NOMO-1 (cell line): ENCODE measurements around the gene SORL1.

Experiments used
- DNase-seq, 2 experiments: peaks; one replicate each; lab custom pipeline; 2025; ENCODE audit not compliant: unreplicated experiment in 2 of 2; lab: John Stamatoyannopoulos, UW

SORL1 gene

DNA sequence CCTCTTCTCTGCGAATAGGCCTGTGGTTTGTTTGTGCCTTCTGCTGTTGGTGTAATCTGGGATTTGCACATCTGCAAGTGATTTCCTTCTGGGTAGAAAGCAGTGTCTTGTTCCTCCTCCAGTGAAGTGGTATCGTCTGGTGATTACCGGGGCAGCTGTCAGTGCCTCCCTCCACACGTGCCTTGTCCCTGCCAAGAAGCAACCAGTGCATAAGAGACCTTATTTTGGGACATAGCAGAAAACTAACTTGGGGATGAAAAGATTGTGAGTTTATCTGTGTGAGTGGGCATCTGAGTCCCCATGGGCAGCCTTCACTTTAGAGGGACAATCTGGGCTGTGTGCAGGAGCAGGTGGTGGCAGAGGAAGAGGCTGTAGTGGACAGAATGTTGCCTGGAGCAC is 72.1 kb downstream of the SORL1 start:
- DNase-seq: no peak

DNA sequence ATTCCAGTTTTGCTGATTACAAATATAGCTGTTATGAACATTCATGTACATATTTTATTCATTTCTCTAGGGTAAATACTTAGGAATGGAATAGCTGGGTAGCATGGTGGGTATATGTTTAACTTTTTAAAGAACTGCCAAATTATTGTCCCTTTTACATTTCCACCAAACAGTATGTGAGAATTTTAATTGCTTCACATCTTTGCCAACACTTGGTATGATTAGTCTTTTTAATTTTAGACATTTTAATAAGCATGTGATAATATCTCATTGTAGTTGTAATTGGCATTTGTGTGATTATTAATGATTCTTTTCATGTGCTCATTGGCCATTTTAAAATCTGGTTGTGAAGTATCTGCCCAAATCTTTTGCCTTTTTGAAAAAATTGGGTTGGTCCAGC is 73.3 kb downstream of the SORL1 start:
- DNase-seq: no peak

DNA sequence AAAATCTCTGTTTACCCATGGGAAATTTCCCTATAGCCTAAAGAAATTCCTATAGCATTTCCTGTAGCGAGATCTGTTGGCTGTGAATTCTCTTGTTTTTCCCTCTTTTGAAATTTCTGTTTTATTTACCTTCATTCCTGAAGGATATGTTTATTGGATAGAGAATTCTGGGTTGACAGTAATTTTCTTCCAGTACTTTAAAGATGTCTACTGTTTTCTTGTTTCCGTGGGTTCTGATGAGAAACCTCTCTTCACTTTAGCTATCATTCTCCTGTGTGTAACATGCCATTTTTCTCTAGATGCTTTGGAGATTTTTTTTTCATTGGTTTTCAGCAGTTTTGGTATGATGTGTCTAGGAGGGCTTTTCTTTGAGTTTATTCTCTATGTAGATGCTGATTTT is 78.1 kb downstream of the SORL1 start:
- no peak for DNase-seq

DNA sequence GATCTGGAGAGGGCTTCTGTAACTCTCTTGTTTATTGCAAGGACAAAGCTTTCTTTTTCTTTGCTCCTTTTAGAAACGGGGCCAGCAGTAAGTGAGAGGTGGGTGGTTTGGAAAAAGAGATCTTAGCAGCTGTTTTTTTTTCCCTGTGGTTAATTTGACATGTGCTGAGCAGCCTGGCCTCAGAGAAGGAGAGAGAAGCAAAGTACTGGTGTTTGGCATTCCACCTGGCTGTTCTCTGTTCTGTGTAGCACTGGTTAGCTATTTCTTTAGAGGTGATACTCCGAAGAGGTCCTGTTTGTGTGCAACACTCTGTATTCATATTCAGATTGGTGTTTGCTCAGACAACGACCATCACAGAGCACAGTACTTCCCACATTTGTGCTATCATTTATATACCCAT is 81.5 kb downstream of the SORL1 start:
- no peak for DNase-seq

DNA sequence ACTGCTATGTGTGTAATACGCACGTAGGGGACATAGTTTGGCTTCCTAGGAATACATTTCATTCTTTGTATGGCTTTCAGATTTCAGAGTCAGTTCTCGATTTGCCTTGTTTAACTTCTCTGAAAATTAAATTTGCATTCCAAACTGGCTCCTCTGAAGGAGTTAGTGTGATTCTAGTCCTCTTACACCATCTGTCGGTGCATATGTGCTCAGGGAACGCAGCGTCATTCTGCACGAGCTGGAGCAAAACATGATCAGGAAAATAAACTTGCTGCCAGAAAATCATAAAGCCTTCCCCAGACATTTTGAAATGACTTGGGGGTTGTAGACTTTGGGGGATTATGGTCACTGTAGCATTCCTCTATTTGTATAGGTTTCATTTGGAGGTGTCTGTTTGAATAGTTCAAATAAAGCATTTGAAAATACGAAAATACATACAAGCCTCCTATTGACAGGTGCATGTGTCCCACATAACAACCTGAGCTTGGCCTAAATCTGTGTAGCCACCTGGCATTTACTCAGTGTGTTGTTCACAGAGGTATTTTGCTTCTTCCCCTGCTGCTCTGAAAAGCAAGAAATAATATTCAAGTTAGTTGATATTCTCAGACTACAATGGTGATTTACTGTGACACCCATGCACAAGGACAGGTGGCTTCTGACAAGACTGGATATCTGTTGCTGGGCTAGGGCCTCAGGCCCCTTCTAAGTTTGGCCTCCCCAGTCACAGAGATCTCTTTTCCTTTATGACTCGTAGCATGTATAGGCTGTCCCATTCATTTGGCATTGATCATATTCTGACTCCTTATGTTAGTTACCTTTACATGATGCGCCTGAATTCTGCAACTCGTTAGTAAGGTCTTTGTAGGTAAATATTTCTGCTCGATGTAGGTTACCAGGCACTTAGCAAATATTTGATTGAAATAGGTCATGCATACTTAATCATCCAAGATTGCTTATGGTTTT is 82.3 kb downstream of the SORL1 start:
- no peak for DNase-seq

DNA sequence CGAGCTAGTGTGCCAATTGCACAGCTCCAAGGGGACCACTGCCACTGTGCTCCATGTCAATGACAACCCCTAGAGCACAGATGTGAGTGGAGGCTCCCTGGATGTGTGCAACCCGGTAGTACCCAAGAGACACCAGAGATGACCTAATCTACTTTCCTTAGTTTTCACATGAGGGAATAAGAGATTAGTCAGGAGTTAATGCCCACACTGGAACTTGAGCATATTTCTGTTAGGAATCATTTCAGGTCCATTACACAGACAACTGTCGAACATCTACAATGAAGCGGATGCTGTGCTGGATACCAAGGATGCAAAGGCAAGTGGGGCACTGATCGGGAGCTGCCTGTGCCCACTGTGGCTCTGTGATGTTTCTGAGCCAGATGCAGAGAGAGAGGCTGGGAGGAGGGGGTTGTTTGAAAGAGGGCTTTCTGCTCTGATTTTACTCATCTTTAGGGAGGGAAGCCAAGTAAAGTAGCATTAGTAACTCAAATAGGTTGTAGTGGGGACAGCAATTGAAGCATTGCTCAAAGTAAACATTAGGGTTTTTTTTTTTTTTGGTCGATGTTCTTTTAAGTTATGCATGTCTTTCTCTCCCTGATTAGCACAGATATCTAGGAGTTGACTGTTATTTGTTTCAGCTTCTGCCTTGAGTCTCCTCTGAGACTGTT is 83.1 kb downstream of the SORL1 start:
- DNase-seq: no peak

DNA sequence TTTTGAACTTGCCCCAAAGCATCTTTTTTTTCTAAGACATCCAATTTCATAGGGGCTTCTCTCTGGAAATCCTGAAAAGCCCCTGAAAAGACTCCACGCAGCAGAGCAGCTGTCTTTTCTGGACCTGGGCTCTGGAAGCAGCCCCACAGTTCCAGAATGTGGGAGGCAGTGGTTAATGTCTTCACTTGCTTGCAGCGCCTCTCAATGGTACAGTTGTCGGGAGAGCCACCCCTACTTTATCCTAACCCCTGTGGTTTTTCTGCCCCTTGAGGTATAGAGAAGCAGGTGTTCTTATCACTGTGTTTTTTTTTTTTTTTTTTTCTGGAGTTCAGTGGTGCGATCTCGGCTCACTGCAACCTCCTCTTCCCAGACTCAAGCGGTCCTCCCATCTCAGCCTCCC is 84.0 kb downstream of the SORL1 start:
- DNase-seq: no peak

DNA sequence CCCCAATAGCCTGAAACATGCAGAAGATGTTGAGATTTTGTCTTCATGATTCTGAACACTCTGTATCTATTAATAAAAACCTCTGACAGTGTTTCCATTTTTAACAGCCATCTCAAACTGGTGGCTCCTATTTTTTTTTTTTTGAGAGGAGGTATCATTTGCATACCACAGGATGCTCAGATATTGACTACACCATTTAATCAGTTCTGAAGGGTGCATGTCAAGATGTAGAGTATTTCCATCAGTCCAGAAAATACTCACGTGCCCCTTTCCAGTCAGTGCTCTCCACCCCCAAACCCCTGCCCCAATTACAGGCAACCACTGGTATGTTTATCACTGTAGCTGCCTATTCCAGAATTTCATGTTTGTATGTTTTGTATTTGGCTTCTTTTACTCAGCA is 85.9 kb downstream of the SORL1 start:
- DNase-seq: no peak

DNA sequence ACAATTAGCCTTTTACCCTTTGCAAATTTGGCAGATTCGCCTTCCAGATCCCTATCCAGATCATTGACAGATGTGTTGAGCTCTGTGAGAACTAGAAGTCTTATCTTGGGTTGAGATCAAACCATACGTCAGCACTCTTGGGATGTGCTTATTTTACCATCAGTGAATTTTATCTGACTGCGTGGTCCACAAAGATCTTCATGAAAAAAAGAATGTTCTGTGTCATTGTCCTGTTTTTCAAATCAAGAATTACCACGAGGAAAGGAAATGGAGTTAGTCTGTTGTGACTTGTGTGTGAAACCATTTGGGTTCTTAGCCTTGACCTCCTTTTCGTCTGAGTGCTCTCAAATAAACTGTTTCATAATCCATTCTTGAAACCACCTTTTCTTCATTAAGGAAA is 86.9 kb downstream of the SORL1 start:
- no peak for DNase-seq

DNA sequence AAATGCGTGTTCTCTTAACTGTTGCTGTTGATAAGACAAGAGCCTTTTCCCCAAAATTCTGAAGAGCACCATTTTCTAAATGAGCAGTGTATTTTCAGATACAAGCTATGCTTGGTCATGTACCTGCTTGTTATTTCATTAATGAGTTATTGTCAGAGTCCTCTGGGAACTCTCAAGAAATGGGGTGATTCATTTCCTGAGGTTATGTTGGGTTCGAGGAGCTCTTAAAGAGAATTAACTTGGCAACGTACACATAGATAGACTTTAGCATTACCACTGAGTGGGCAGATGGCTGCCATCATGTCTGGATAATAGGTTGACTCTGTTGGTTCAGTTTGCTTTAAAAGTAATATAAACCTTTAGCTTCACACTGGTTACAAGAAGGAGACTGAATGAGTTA is 88.5 kb downstream of the SORL1 start:
- no peak for DNase-seq

DNA sequence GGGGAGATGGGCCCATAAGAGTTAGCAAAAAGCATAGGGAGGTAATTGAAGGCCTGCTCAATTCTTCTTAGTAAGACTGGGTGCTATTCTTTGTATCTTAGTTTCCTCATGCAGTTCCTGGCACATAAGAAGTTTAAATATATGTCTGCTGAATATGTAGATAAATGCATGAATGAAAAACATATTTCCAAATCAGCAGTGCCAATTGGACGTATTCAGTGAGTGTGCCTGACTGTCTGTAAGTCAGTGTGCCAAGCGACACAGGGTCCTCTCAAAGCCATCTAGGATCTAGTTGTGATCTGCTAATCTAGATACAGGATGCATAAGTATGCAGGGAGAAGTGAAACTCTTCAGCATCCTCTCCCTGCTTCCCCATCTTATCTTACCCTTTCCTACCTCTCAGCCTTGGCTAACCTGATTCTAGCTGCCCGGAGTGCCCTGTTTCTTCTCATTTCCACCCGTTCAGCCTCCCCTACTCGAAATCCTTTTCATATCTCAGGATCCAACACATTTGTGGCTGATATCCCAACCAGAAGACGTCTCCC is 91.8 kb downstream of the SORL1 start:
- DNase-seq: no peak

DNA sequence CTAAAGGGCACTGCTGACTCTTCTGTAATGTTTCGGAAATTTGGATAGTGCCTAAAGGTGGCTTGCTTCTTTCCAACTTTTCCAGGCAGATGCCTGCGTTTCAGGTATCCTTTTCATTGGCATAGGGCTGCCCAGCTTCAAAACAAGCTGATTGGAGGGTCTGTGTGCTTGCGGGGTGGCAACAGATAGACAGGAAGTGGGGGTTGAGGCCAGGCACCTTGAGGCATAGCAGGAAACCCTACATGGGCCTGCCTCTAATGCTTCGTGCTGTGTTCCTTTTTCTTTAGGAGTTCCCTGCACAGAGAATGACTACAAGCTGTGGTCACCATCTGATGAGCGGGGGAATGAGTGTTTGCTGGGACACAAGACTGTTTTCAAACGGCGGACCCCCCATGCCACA is 92.8 kb downstream of the SORL1 start:
- DNase-seq: no peak

DNA sequence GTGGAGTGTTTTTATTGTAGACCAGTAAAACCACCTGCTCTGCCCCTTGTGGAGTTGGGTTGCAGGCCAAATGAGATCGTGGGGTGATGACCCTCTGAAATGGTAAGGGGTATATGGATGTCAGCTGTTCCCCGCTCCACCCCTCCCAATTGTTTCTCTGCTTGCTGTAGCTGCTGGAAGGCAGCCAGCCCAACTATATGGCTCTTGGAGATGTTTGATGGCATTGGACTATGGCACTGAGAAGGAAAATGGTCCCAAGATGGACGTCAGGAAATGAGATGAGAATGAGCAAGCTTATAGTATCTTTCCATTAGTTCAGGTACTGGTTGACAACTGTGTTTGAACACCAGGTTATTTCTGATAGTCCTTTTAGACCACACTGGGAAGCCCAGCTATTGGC is 95.5 kb downstream of the SORL1 start:
- no peak for DNase-seq

DNA sequence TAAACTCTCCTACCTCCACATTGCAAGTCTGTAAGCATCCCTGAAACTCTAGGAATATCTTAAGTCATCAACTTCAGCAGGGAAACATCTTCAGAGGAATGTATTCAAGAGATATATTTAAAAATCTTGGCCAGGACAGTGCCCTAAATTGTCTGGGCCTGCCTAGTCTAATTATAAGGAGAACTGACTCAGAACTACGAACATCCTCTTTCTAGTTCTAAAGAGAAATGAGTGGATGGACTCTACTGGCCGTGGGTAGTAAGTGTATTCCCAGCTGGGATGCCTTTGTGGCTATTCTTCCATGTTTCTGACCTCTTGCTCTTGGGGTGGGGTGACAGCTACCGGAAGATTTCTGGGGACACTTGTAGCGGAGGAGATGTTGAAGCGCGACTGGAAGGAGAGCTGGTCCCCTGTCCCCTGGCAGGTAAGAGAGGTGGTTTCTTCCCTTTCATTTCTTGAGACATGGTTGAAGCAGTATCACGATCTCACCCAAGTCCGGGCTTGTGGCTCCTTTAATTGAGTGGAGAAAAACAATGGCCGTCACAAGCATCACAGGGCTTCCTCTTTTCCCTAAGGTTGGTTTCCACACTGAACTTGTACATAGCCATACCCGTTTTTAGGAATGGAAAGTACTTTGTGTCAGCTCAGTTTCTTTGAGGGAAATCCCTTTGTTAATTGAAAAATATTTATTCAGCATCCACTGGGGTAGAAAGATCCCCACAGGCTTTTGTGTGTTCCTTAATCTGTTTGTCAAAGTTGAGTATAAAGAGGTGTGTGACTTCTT is 98.3 kb downstream of the SORL1 start:
- DNase-seq: peak; percentile 48 to 51

DNA sequence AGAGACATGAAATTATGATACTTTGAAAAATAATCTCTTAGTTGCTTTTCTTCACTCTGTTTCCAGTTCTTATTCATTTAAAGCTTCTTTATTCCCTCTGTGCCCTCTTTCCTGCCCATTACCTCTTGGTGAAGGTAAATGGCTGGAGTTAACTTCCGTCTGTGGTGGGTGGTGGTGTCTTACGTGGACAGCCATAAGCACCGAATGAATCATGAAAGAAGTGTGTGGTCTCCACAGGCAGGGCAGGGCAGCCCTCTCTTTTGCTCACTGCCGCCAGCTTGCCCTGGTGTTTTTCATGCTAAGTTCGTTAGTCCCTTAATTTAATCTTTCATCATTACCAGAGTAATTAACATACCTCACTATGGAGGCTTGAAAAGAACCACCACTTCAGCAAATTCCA is 99.3 kb downstream of the SORL1 start:
- no peak for DNase-seq

DNA sequence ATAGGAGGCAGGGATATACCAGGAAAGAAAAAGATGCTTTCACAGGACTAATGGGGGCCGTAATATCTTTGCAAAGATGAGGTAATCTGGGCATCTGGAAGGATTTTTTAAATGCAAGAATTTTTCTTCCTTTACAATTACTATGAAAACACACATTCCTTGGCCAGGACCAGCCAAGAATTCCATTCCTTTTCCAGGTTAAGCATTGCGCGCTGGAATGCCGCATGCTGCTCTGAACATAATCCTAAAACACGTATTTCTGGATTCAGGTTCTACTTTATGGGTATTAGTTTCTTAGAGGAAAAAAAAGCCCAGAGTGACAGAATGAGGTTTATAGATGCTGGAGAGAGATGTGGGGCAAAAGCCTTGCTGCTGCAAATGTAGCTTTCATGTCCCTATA is 100.0 kb downstream of the SORL1 start:
- DNase-seq: no peak

DNA sequence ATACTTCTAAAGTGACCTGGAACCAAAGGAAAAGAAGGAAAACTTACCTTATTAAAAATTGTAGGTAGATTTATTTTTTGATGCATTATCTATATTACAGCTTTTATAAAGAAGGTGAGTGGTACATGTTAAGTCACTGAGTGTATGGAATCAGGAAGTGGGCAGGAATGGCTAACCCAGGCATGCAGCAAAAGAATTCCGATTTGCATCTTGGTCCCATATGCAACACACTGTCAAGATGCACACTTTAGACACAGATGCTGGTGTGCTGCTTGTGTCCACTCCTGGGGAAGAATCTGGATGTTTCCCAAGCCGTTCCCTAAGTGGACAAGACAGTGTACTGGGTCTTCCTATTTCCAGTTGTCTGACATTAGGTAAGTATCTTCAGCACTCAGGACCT is 100.5 kb downstream of the SORL1 start:
- no peak for DNase-seq

DNA sequence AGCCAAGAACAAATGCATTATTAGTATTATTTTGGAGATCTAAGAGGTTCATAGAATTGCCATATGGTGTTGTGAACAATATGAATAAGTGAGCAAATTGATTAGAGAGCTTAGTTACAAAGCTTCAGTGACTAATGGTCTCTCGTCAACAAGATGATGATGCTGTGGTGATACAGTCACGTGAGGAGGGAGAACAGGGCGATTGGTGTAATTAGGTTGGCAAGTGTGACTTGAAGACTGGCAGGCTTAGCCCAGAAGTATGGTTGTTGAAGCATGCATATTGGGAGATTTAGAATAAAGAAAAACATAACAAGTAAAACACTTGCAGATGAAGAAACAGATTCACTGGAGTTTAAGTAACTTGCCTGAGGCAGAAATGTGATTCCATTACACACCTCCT is 101.3 kb downstream of the SORL1 start:
- no peak for DNase-seq

DNA sequence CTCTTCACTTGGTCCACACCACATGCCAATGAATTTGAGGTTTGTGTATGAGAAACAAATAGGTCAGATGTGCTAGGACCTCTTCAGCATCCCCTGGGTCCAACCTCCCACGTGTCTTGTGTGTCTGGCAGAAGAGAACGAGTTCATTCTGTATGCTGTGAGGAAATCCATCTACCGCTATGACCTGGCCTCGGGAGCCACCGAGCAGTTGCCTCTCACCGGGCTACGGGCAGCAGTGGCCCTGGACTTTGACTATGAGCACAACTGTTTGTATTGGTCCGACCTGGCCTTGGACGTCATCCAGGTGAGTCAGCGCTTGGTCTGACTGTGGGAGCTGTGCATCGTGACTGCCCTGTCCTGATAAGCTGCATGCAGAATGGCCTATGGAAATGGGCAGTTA is 101.7 kb downstream of the SORL1 start:
- no peak for DNase-seq

DNA sequence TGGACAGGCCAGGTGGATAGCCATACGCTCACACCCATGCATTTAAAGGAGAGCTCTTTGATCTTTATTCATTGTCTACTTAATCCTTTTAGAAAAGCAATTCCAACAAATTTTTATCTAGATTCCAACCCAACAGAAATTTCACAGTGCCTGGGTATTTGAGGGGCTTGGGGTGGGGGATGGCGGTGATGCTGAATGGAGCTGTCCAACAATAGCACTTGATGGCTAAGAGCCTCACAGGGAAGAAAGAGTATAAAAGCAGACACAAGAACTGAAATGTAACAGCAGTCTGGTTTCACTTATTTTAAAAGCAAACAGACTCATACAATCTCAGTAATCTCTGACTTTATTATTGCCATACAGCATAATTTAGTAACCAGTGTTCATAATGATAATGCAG is 102.4 kb downstream of the SORL1 start:
- no peak for DNase-seq

DNA sequence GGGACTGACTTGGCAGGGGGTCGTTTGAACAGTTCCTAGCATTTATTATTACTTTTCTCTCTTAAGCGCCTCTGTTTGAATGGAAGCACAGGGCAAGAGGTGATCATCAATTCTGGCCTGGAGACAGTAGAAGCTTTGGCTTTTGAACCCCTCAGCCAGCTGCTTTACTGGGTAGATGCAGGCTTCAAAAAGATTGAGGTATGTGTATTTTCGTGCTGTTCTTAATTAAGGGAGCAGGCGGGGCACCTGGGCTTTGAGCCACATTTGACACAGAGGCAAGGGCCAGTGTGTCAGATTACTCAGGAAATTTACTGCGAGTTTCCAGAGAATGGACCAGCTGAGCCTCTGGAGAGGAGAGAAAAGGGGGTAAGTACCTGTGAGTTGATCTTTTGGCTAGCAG is 103.0 kb downstream of the SORL1 start:
- DNase-seq: no peak
